Bronchial epithelial cell (primary cell): ENCODE data around the gene KCNAB1. TPM values are rescaled to one million over a fixed set of nuclear protein-coding genes. Genes with fewer than 3 reads are reported as not detected.
"Not testable (repeated sequence)": the region's sequence is repeated elsewhere in the genome, so short reads cannot be mapped to it uniquely, and the experiment has no call there.

Source experiments
- DNase-seq: peaks from one replicate; pipeline ENCODE4 v3.0.0-alpha.2; 2010; ENCODE audit warnings: low read depth
- FAIRE-seq: peaks from 2 replicates; lab custom pipeline; 2011; peaks lifted over from hg19 to GRCh38; lab: Jason Lieb, UNC
- H3K27me3 ChIP-seq: 2 replicates; pipeline ENCODE4 v1.5.1; 2011; ENCODE audit warnings: low read length; ENCODE audit not compliant: control insufficient read depth, insufficient read depth
- H3K36me3 ChIP-seq: 2 replicates; pipeline ENCODE4 v1.5.1; 2011; ENCODE audit warnings: low read length; ENCODE audit not compliant: control insufficient read depth, insufficient read depth
- H3K4me3 ChIP-seq: 2 replicates; pipeline ENCODE4 v1.5.1; 2011; ENCODE audit warnings: mild to moderate bottlenecking, low read depth, low read length, control low read depth
- total RNA-seq: library from RNA; depleted of rRNA; stranded (reverse); fragments of >200 nt; gene quantifications from 2 replicates; pipeline ENCODE4 v1.2.1, GENCODE V29; 2014
- TF ChIP-seq, protein P1 (sequence below): IDR thresholded peaks from 2 replicates; pipeline ENCODE4 v1.5.1; 2011; ENCODE audit warnings: mild to moderate bottlenecking, moderate library complexity, low read length, control low read depth, inconsistent platforms; ENCODE audit not compliant: insufficient read depth, severe bottlenecking

Gene KCNAB1
- total RNA-seq, 1 donor from 2014 or later, result 0.26 TPM

DNA sequence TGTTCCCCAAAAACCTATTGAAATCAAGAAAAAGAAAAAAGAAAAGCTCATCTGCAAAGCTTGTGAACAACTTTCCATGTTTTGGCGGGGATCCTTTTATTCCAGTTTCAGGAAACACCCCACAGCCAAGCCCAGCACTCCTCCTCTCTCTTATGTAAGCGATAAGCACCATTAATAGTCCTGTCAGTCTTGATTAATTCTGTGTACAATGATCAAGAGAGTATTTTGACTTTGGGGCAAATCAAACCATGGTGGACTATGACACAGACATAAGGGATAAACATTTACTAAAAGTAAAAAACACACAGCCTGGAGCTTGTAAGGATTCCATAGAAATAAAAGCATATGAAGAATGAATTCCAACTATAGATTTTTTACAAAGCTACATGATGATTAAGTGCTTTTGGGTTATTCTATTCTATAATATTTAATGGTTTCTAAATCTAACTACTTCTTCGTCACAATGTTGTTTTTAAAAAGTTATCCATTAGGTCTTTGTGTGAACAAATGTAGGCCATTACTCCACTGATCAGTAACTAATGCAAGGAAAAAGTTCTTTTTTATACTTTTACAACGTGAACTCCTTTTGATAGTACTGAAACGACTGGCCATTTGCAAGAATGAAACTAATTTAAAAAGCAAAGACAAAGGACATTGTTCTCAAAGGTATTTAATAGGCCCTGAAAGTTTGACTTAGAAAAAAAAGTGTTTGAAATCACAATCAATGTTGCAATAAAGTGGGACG is 106.5 kb downstream of the KCNAB1 start:
- Histone ChIP-seq H3K4me3 (no peak overlapping the region), H3K36me3 (no peaks in the 10 kb centered on the region), H3K27me3 (no peaks in the 10 kb centered on the region)
- DNase-seq (no peak), FAIRE-seq (no peak)
- TF ChIP-seq, protein P1, sequence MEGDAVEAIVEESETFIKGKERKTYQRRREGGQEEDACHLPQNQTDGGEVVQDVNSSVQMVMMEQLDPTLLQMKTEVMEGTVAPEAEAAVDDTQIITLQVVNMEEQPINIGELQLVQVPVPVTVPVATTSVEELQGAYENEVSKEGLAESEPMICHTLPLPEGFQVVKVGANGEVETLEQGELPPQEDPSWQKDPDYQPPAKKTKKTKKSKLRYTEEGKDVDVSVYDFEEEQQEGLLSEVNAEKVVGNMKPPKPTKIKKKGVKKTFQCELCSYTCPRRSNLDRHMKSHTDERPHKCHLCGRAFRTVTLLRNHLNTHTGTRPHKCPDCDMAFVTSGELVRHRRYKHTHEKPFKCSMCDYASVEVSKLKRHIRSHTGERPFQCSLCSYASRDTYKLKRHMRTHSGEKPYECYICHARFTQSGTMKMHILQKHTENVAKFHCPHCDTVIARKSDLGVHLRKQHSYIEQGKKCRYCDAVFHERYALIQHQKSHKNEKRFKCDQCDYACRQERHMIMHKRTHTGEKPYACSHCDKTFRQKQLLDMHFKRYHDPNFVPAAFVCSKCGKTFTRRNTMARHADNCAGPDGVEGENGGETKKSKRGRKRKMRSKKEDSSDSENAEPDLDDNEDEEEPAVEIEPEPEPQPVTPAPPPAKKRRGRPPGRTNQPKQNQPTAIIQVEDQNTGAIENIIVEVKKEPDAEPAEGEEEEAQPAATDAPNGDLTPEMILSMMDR, result no peak

DNA sequence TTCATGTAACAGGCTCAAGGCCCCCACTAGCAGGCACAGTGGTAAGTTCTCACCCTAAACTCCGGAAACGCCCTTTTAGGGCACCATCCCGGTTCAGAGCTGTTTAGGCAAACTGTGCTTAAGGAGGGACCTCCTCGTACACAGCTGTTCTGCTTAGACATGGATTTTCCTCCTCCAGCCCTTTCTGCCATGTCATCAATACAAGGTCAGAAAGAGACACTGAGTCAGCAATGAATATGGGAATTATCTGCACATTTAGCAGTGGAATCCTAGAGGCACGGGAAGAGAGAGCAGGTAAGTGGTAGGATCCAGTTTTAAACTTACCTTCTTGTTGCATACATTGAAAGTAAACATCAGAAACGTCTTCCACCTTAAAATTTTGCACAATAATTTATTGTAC is 107.3 kb downstream of the KCNAB1 start:
- DNase-seq, result no peak
- no peaks in the 10 kb centered on the region for H3K36me3 ChIP-seq
- peak; percentile 85 for FAIRE-seq
- TF ChIP-seq, protein P1, result no peak
- no peaks in the 10 kb centered on the region for H3K27me3 ChIP-seq
- H3K4me3 ChIP-seq, result no peak overlapping the region

DNA sequence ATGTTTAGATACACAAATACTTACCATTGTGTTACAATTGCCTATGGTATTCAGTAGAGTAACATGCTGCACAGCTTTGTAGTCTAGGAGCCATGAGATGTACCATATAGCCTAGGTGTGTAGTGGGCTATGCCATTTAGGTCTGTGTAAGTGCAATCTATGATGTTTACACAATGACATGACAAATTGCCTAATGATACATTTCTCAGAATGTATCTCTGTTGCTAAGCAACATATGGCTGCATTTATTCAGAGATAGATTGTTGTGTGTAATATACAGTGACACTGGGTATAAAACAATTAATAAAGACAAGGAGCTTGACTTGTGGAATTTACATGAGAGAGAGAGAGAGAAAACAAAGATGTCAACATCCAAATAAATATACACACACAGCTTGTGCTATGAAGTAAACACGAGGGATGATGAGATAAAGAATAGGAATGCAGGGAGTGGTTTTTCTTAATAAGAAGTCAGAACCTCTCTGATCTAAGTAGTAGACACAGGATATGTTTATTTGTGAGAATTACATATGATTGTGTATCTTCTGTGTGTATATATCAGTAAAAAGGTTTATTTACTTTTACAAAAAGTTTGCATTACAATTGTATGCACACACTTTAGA is 110.0 kb downstream of the KCNAB1 start:
- Histone ChIP-seq H3K27me3 (no peaks in the 10 kb centered on the region), H3K4me3 (no peak overlapping the region), H3K36me3 (no peaks in the 10 kb centered on the region)
- DNase-seq (peak; percentile 88), FAIRE-seq (no peak)
- TF ChIP-seq, protein P1, result no peak

DNA sequence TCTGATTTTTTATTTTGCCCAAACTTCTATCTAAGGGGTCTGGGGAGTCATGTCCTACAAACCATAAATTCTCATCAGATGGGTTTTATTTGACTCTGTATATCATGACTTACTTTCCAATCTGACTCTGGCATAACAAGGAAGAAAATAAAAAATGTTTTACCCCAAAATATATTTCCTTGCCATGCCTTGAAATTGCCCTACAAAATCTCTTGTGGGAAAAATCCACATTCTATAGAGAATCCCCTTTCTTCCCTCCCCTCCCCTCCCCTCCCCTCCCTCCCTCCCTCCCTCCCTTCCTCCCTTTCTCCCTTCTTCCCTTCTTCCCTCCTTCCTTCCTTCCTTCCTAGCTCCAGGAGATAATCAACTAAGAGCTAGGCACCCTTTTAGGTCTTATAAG is 110.8 kb downstream of the KCNAB1 start:
- not testable (repeated sequence) for H3K27me3 ChIP-seq, DNase-seq, H3K4me3 ChIP-seq, FAIRE-seq, H3K36me3 ChIP-seq

DNA sequence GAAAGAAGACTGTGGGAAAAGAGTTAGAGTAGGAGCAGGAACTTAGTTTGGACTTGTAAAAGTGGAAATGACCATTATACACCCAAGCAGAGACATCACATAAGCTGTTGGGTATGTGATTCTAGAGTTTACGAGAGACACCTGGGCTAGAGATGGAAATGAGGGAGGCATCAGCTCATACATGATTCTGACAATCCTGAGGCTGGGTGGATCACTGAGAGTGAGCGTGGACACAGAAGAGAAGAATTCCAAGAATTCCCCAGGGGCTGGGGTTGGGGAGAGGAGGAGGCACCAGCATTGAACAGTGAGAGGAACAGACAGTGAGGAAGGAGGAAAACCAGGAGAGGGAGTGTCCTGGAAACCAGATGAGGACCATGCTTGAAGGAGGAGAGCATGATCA is 113.5 kb downstream of the KCNAB1 start:
- no peak for FAIRE-seq
- peaks cover 2% of the 10 kb centered on the region for H3K27me3 ChIP-seq

More for the DNA sequence above, 113.5 kb downstream of the KCNAB1 start:
- H3K36me3 ChIP-seq, result no peaks in the 10 kb centered on the region
- DNase-seq, result peak; percentile 38
- TF ChIP-seq, protein P1, result no peak
- no peak overlapping the region for H3K4me3 ChIP-seq
